DOHH2 (cell line): ENCODE results near the gene SFRP2.
A peak's percentile ranks its signal among the peaks of the same experiment; 100 is the strongest.

Source experiments
- EZH2phosphoT487 ChIP-seq: fragments of 200-600 bp; sonication (generic); IDR thresholded peaks from 2 replicates; pipeline ENCODE4 v1.6.1; 2017; ENCODE audit warnings: borderline replicate concordance, mild to moderate bottlenecking, antibody characterized with exemption, low read length, moderate library complexity, mixed read lengths
- TF ChIP-seq, protein P1 (sequence below): fragments of 200-600 bp; sonication (generic); IDR thresholded peaks from one replicate; pipeline ENCODE4 v1.5.1; 2014; ENCODE audit warnings: antibody characterized with exemption, mild to moderate bottlenecking, low read depth, low read length; ENCODE audit not compliant: poor library complexity, severe bottlenecking

DNA sequence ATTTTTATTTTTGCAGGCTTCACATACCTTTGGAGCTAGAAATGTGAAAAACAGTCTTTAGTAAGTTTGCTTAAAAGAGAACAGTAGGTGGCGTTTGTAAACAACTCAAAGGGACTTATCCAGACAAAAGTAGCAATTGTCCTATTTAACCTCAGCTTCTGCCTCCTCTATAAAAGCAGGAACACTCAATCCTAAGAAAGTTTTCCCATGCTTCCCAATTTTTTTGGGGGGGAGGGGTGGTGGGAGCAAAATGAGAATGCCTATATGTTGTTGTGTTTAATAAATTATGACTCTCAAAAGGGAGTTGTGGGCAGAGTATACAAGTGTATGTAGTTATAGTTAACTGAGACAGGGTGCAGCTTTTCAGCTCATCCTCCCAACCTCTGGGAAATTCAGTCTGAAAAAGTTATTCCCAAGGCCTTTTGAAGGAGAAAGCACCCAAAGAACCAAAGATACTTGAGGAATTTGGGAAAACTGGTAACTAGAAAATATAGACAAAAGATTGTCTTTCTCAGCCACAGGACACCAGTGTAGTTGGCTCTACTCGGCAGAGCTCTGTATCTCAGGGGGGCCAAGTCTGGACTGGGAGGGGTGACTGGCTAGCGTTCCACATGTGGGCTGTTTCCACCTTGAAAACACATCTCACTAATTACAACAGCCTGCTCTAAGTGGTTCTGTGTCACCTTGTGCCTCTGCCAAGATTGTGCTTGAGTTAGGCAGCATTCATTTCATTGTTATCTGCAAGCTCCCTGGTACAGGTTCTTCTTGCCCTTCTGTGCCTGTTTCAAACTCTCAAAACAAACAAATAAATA, 2.8 kb downstream of the SFRP2 start:
- TF ChIP-seq, protein P1, sequence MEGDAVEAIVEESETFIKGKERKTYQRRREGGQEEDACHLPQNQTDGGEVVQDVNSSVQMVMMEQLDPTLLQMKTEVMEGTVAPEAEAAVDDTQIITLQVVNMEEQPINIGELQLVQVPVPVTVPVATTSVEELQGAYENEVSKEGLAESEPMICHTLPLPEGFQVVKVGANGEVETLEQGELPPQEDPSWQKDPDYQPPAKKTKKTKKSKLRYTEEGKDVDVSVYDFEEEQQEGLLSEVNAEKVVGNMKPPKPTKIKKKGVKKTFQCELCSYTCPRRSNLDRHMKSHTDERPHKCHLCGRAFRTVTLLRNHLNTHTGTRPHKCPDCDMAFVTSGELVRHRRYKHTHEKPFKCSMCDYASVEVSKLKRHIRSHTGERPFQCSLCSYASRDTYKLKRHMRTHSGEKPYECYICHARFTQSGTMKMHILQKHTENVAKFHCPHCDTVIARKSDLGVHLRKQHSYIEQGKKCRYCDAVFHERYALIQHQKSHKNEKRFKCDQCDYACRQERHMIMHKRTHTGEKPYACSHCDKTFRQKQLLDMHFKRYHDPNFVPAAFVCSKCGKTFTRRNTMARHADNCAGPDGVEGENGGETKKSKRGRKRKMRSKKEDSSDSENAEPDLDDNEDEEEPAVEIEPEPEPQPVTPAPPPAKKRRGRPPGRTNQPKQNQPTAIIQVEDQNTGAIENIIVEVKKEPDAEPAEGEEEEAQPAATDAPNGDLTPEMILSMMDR = peak; percentile 63
- TF ChIP-seq EZH2phosphoT487 = no peak
